Measurements from ENCODE around the gene COQ5.
"Not testable (repeated sequence)": the region's sequence is repeated elsewhere in the genome, so short reads cannot be mapped to it uniquely, and the experiment has no call there.

Gene COQ5

GRCh38 chr12:120532701-120533238 is 3.8 kb upstream of the COQ5 start:
- intact Hi-C loops (cut with DNase I) = no loop called here

GRCh38 chr12:120530418-120530761 is 1.4 kb upstream of the COQ5 start:
- DNase-seq; intact Hi-C loops (cut with DNase I): not testable (repeated sequence)

More at GRCh38 chr12:120532701-120533238, 3.8 kb upstream of the COQ5 start:
- no peak for DNase-seq

GRCh38 chr12:120529641-120530417 is 871 bp upstream of the COQ5 start:
- intact Hi-C loops (cut with DNase I) = loop anchor here (5.0 kb wide), 1 partner anchor 63 kb away; the partner anchor contains the start of gene SRSF9

GRCh38 chr12:120522568-120522967 is 6.4 kb downstream of the COQ5 start:
- intact Hi-C loops (cut with DNase I) = no loop called here
- DNase-seq = no peak

More at GRCh38 chr12:120529641-120530417, 871 bp upstream of the COQ5 start:
- DNase-seq = peak in 3 of 42 donors; percentile 15 to 38 (median 18)

GRCh38 chr12:120519324-120519723 is 9.6 kb downstream of the COQ5 start:
- intact Hi-C loops (cut with DNase I); DNase-seq: not testable (repeated sequence)

- peak in 15 of 42 donors; percentile 15 to 70 (median 35) for DNase-seq
- intact Hi-C loops (cut with DNase I) = no loop called here
These were observed 13.5 kb downstream of the COQ5 start for GRCh38 chr12:120515496-120515895.

GRCh38 chr12:120514002-120514401 is 15.0 kb downstream of the COQ5 start:
- intact Hi-C loops (cut with DNase I) = no loop called here
- DNase-seq = peak in 39 of 42 donors; percentile 22 to 85 (median 67)

- intact Hi-C loops (cut with DNase I) = no loop called here
- no peak for DNase-seq
These were observed 20.4 kb downstream of the COQ5 start for GRCh38 chr12:120508537-120508936.

GRCh38 chr12:120504587-120504986 is 24.4 kb downstream of the COQ5 start:
- intact Hi-C loops (cut with DNase I) = no loop called here

GRCh38 chr12:120500581-120500980 is 28.4 kb downstream of the COQ5 start:
- DNase-seq = no peak
- intact Hi-C loops (cut with DNase I) = no loop called here

More at GRCh38 chr12:120504587-120504986, 24.4 kb downstream of the COQ5 start:
- DNase-seq = no peak

- DNase-seq = no peak
- intact Hi-C loops (cut with DNase I) = loop anchor here (5.0 kb wide), 1 partner anchor 52 kb away; the partner anchor contains the start of genes GATC and TRIAP1
These were observed 30.0 kb downstream of the COQ5 start for GRCh38 chr12:120498870-120499515.

GRCh38 chr12:120497524-120498150 is 31.3 kb downstream of the COQ5 start:
- no peak for DNase-seq
- intact Hi-C loops (cut with DNase I) = loop anchor here (5.0 kb wide), 1 partner anchor 50 kb away; the partner anchor contains the start of genes GATC and TRIAP1

GRCh38 chr12:120496413-120497340 is 32.3 kb downstream of the COQ5 start:
- peak; percentile 69 to 96 (median 88) for DNase-seq
- intact Hi-C loops (cut with DNase I) = loop anchor here (5.0 kb wide), 1 partner anchor 49 kb away; the partner anchor contains the start of genes GATC and TRIAP1

- DNase-seq = peak; percentile 93 to 99 (median 97)
- intact Hi-C loops (cut with DNase I) = loop anchor here (5.0 kb wide), 1 partner anchor 49 kb away; the partner anchor contains the start of genes GATC and TRIAP1
These were observed 33.1 kb downstream of the COQ5 start, which contains the start of gene DYNLL1 for GRCh38 chr12:120495731-120496412. Gene DYNLL1, plus strand, starts transcription at chr12:120496113. Its CDS starts 309 bp downstream, at chr12:120496422.

GRCh38 chr12:120495186-120495730 is 33.7 kb downstream of the COQ5 start:
- peak in 3 of 42 donors; percentile 8 to 19 (median 17) for DNase-seq
- intact Hi-C loops (cut with DNase I) = loop anchor here (5.0 kb wide), 1 partner anchor 48 kb away; the partner anchor contains the start of genes GATC and TRIAP1

GRCh38 chr12:120490833-120491512 is 38.0 kb downstream of the COQ5 start:
- peak in 12 of 42 donors; percentile 10 to 67 (median 43) for DNase-seq
- intact Hi-C loops (cut with DNase I) = no loop called here
